Stimulated activated CD4-positive, alpha-beta T cell treated with anti-CD3 and anti-CD28 coated beads, Interleukin-15, amount 100 ng/mL, for 48 hours (primary cell): ENCODE results near the gene MECP2.
A peak's percentile ranks its signal among the peaks of the same experiment; 100 is the strongest.

Source experiments
- DNase-seq, 2 donors: peaks; one replicate each; pipeline ENCODE4 v3.0.0-alpha.2; 2020; ENCODE audit warnings: low read depth in 2 of 2

MECP2 gene

DNA sequence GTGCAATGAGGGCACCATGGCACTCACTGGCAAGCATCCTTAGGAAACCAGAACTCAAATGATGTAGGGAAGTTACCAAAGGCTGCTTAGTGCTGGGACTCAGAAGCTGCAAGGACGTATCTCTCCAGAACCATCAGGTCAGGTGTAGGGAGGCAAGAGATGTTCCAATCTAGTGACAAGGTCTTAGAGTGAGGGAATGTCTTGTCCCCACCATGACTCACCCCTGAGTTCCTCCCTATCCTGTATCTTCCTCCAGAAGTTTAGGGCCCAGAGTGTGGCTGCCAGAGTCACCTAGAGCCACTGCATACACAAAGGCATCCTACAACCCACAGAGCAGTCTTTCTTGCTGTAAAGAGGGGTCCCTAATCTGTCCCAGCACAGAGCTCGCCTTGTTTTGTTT lies 63.7 kb downstream of the MECP2 start:
- no peak for DNase-seq

DNA sequence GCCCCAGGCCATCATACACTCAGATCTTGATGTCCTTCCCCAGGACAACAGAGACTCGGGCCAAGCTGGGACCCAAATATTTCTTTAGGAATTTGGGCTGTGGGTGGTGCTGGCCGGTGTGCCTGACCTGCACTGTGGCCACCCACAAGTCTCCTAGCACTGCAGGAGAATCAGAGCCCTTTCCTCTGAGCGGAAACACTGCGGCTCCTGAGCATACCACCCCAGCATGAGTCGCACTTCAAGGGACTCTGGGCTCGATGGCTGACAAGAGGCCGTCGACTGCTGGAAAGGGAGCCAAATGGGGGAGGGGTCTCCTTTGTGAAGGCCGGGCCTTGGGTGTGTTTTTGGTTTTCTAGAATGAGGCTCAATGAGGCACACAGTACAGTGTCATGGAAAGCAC lies 64.9 kb downstream of the MECP2 start:
- no peak for DNase-seq

DNA sequence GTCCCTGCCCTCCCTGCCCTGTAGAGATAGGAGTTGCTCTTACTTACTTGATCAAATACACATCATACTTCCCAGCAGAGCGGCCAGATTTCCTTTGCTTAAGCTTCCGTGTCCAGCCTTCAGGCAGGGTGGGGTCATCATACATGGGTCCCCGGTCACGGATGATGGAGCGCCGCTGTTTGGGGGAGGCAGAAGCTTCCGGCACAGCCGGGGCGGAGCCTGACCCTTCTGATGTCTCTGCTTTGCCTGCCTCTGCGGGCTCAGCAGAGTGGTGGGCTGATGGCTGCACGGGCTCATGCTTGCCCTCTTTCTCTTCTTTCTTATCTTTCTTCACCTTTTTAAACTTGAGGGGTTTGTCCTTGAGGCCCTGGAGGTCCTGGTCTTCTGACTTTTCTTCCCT lies 65.4 kb downstream of the MECP2 start:
- no peak for DNase-seq

DNA sequence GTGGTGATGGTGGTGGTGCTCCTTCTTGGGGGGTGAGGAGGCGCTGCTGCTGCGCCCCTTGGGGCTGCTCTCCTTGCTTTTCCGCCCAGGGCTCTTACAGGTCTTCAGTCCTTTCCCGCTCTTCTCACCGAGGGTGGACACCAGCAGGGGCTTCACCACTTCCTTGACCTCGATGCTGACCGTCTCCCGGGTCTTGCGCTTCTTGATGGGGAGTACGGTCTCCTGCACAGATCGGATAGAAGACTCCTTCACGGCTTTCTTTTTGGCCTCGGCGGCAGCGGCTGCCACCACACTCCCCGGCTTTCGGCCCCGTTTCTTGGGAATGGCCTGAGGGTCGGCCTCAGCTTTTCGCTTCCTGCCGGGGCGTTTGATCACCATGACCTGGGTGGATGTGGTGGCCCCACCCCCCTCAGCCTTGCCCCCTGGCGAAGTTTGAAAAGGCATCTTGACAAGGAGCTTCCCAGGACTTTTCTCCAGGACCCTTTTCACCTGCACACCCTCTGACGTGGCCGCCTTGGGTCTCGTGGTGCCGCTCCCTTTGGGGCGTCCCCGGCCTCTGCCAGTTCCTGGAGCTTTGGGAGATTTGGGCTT lies 66.7 kb downstream of the MECP2 start:
- no peak for DNase-seq

DNA sequence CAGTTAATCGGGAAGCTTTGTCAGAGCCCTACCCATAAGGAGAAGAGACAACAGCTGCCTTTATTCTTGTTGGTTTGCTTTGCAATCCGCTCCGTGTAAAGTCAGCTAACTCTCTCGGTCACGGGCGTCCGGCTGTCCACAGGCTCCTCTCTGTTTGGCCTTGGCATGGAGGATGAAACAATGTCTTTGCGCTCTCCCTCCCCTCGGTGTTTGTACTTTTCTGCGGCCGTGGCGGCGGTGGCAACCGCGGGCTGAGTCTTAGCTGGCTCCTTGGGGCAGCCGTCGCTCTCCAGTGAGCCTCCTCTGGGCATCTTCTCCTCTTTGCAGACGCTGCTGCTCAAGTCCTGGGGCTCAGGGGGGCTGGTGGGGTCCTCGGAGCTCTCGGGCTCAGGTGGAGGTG lies 67.3 kb downstream of the MECP2 start:
- DNase-seq, result no peak

DNA sequence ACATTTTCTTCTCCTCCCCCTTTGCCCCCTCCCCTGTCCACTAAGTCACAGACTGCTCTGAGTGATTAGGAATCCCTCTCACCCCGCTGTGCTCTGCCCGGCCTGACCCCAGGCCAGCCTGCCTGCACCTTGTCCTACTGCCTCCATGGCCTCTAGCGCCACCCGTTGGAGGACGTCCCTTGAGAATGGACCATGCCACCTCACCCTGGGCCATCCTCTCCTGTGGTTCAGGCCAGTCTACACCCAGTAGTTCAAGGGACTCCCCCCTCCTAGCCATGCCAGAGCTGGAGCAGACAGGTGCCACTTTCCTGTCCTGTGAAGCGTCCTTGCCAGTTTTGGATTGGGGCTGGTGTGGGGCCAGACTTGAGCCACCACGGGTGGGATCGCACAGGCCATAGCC lies 68.1 kb downstream of the MECP2 start:
- DNase-seq, result no peak

DNA sequence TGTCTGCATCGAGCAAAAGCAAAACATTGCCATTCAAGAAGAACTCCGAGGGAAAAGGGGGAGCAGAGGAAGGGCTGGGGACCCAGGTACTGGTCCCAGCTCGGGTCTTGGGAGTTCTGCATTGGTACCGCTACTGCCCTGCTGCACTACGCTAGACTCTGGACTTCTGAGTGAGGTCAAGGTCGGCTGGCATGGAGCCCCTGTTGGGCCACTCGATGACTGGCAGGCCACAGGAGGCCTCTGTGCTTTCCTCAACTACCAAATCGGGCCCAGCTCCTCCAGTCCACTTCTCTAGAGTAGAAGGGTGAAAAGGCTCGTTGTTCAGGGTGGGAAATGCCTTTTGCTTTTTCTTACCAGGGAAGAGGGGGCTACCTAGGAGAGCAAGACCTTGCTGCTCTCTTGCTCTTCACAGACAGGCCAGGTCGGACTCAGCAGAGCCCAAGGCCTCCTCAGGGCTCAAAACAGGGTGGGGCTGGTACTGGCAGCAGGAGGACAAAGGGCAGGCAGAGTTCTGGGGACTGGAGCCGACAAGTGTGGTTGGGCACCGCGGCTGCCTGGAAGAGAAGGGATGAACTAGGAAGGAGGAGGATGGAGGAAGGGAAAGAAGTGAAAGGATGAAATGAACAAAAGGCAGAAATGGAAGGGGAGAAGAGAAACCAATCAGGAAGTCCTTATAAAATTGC lies 68.9 kb downstream of the MECP2 start:
- DNase-seq, result no peak

DNA sequence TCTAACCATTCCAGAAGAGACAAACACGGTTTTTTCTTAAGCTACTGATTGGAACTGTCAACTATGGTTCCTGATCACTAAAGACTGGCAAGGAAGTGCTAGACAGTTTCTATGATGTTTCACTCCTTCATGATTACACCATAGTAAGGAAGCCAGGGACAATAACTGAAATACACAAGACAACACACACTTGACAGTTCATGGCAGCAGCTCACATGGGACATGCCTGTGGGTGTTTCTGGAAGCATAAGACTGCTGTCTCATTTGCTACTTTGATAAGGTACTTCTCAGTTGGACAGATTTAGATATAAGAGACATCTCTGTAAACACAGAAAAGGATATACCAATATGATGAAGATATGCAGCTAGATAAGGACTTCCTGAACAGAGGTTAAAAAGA lies 69.5 kb downstream of the MECP2 start:
- no peak for DNase-seq

DNA sequence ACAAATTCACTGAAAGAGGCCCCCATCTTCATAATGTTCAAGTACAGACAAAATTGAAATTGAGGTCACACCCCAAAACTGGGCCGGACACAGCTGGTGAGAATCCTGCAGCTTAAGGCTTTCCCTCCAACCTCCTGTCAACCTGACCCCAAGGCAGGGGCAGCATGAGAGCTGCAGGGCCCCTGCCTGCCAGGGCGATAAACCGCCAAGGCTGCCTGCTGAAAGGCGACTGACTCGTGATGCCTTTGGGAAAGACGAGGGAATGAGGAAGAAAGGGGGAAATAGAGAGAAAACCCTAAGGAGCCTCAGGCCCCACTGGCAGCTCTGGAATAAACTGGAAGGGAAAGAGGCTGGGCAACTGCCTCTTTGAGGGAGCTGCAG lies 70.5 kb downstream of the MECP2 start:
- no peak for DNase-seq

DNA sequence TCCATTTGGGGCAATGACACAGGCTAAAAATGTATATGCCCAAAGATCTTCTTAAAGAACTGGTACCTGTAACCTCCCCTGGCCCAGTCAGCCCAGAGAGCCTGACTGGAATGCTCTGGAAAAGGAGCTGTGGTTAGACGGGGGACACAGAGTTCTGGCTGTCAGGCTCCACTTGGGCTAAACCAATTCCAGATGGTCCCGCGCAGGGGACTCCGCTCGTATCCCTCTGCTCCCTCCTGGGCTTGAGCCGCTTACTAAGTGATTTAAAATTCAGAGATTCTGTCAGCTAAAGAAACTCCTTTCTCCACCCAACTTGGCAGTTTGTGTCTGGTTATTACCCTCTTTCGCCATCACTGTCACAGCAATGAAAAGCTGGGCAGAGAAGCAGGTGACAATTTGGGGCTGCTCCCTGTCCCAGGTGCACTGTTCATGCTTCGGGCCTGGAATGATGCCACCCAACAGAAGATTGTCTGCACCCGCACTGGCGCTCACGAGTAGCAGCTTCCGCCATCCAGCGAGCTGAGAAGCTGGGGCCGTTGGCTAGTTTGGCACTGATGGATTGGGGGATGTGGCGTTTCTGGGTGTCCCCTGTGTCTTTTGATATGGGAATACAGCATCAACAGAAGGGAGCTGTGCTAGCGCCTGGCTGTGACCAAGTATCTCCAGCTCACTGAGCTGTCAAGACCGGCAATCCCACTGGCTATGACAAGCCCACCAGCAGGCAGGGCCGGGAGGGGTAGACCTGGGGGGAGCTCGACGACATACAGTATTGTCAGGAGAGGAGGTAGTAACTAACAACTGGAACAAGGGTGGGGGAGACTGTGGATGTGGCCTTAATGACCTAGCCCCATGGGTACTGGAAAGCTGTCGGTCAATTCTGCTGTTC lies 71.1 kb downstream of the MECP2 start:
- no peak for DNase-seq

DNA sequence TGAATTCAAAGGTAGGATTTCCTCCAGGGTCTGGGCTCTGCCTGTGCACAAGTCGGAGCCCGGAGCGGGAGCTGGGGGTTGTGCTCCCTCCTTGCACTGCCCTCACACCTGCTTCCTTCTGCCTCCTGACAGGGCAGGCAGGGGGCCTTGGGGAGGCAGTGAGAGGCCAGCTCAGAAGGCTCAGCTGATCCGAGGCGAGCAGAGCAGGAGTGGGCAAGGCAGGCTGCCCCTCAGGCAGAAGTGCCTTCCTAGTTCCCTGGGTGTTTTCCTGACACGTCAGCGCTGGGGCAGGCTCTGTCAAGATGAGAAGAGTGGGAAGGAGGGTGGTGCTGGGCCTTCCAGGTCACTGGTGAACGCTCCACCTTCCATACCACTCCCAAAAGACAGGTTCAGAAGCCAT lies 72.3 kb downstream of the MECP2 start:
- DNase-seq, result no peak

DNA sequence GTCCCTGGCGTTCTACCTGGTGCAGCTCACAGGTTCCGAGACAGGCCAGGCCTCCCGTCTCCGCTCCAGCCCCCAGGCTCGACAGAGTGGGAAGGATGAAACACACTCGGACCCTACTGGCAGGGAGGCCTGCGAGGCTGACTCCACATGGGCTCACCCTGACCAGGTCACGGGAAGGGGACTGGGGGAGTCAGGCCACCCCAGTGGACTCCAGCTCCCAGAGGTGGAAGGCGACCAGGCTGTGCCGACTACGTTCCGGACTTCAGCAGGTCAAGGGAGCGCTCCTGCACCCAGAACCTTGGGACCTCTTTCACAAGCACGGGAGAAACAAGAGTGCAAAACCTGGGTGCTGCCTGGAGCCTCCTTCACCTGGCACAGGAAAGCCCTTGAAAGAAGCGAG lies 73.2 kb downstream of the MECP2 start:
- DNase-seq, result no peak

DNA sequence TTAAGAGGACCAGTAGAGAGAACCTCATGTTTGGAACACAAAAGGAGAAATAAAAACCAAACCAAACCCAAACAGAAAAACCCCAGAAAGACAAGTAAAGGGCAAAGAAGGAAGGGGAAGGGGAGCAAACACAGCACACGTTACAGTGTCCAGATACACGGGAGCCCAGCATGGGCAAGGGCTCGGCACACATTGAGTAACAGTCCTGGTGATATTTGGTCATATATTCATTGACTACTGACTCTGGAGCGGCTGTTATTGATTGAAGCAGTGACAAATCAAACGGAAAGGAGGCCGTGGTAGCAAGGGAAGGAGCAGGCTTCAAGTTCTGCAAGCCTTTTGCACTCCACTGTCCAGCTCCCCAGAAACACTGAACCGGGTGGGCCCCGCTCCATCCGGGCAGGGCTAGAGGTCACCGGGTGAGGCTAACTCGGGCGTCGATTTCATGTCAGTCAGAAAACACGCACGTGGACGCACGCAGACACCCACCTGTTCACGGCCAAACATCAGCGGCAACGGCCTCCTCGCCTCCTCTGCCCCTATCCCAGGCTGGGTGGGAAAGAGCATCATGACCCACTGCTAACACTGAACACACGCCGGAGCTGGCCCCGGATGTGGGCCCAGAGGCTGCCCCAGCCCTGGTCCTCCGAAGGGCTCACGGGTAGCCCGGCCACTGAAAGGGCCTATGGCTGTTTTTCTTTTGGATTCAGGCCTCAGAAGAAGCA lies 74.1 kb downstream of the MECP2 start:
- DNase-seq, result no peak

DNA sequence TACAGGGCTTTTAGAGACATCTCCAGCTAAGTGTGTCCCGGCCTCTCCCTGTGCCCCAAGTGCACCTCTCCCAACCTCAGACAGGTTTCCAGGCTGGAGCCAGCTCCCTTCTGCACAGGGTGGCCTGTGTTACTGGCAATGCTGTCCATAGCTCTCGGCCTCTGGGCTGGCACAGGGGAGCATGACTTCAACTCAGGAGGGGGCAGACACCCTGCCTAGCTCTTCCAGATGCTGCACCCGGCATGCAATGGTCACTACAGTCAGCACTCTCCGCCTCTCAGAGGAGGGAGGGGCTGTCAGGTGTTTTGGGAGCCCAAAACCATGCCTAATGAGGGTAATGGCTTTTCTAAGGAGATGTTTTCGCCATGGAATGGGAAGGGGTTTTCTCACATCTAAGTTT lies 75.4 kb downstream of the MECP2 start:
- DNase-seq, result no peak

DNA sequence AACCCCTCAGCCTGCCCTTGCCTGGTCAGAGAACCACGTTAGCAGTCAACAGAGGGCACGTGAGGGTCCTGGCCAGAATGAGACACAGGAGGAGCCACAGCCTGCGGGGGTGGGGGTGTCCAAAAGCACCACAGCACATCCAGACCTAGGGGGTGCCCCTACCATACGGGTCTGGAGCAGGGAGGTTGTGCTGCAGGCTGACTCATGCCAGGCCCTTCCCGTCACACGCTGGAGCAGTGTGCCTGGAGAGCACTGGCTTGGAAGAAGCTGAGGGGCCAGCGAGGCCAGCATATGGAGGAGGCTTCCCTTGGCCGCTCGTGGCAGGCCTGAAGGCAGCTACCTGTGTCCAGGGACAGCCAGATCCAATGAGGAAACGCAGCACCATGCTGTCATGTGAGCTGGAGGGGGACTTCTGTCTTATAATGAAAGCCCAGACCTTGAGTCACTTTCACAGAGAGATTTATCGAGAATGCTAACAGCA lies 76.3 kb downstream of the MECP2 start:
- no peak for DNase-seq

DNA sequence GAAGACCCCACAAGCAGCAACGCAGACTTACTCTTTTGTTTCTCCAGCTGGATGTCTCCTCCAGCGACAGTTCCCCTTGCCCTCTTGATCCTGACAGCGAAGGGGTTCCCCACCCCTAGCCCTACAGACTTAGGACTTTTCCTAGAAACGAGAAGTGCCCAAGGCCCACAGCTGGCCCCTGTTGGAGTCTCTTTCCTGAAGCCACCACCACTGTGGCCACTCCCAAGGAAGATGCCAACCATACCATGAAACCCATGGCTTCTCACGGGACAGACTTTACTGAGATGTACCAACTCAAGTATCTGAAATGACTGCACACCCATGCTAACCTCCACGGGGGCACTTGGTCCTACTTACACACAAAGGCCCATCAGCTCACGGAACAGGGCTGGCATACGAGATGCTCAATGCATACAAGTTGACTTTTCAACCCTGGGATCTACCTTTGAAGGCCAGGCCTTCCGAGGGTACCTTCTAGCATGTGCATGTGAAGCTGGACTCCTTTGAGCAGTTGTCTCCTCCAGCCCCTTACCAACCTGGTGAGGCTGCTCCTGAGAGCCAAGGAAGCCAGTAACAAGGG lies 76.9 kb downstream of the MECP2 start:
- DNase-seq, result no peak

DNA sequence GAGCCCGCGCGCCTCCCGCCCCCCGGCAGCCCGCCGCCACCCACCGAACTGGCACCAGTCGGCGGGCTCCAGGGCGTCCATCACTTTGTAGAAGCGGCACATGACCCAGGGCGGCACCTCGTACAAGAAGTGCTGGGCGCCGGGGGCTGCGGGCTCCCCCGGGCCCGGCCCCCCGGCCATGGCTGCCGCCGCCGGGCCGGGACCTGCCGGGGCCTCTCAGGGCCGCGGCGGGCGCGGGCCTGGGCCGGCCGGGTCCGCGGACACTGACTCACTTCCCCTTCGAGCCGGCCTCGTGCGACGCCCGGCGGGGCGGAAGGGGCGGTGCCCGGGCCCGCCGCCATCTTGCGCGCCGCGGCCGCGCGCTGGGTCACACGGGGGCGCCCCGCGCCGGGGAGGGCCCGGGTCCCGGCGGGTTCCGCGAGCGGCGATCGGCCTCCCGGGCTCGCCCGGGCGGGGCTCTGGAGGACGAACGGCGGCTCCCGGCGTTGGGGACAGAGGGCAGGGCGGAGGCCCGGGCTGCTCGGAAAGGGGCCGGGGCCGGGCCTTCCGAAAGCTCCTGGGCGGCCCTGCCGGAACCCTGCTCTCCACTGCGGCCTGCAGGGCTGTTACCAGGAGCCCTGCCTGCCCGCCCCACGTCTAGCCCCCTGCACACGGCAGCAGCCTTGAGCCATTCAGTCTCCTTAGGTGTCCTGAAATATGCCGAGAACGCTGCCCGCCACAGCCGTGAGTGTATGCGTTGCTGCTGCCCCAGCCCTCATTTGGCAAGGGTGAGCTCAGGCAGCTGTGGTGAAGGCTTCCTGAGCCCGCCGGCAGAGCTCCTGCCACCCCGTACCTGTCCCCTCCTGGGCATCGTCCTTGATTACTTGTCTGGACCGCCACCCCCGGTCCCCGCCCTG lies 77.6 kb downstream of the MECP2 start, which contains the start of gene IRAK1:
TSS of gene IRAK1 (minus strand) at position 270 of the 896 bp plus-strand sequence. CDS start at position 180, 90 bp downstream.
- DNase-seq, result peak in 1 of 2 donors; percentile 35

DNA sequence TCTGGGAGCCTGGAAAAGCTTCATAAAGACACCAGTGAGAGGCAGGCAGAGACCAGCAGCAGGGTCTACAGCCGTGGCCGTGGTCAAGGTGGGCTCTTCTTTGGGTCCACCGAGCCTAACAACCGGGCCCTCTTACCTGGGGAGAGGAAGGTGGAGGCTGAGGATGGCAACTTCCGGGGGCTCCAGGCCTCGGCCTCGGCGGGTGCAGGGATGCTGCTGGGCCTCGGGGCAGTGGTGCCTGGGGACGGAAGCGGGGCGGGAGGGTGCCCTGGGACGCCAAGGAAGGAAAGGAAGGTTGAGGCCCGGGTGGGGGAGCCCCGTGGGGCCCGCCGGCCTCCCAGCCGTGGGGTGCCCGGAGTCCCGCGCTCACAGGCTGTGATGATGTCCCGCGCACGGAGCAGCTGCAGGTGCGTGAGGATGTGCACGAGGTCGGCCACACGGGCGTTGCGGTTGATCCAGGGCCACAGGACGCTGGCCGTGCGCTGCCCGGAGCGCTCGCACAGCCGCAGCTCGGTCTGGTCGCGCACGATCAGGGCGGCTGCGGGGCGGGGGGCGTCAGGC lies 78.4 kb downstream of the MECP2 start:
- DNase-seq, result no peak

DNA sequence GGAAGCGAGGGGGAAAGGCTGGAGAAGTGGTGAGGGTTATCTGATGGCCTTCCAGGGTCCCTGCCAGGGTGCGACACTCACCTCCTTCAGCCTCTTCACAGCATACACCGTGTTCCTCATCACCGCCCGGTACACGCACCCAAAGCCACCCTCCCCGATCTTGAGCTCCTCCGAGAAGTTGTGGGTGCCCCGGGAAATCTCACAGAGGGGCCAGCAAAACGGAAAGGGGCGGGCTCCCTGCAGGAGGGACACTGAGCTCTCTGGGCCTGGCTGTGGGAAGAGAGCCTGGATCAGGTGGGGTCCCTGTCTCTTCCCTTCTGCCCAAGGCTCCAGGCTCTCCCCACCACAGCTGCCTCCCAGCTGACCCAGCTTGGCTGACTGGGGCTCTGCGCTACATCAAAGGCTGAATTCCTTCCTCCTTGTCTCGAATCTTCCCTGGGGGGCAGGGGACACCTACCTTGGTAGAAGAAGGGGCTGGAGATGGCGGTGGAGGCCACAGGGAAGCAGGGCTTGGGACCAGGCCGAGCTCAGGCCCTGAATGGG lies 78.9 kb downstream of the MECP2 start:
- no peak for DNase-seq
